Fibroblast of upper back skin (primary cell): Measurements from ENCODE around the gene ANP32D.
"Not testable (repeated sequence)": the region's sequence is repeated elsewhere in the genome, so short reads cannot be mapped to it uniquely, and the experiment has no call there.

Experiments used
- DNase-seq: peaks from one replicate; pipeline ENCODE4 v3.0.0-alpha.2; 2013

The ANP32D gene

DNA sequence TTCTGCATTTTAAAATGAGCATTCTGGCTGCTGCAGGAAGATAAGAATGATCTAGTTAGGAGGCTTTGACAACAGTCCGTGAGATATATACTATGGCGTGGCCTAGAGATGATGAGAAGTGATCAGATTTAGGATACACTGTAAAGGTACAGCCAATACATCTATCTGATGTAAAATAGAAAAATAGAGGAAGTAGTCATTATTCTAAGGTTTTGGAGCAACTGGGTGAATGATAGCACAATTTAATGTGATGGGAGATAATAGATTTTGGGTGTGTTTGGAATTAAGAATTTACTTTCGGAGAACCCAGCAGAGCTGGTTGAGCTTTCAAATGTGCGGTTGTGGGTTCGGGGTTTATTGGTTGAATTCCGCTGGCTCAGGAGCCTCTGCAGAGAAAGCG lies at the start of gene ANP32D:
ANP32D (plus strand) TSS at position 301 of the 400 bp plus-strand sequence. CDS start 106 bp downstream, outside the sequence.
- DNase-seq: no peak

DNA sequence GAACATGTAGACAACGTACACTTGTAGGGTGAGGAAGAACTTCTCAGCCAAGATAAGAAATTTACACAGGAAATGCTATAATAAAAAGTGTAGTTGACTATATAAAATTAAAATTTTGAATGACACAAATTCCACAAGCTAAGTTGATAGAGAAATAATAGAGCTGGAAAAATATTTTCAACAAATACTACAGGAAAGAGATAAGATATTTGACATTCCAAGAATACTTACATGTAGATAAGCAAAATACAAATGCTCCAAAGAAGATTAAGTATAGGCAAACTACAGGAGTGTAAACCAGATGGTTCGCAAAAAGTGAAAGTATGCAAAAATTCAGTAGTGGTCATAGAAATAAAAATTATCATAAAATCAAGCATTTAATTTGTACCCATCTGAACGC lies 49.2 kb upstream of the ANP32D start:
- no peak for DNase-seq

DNA sequence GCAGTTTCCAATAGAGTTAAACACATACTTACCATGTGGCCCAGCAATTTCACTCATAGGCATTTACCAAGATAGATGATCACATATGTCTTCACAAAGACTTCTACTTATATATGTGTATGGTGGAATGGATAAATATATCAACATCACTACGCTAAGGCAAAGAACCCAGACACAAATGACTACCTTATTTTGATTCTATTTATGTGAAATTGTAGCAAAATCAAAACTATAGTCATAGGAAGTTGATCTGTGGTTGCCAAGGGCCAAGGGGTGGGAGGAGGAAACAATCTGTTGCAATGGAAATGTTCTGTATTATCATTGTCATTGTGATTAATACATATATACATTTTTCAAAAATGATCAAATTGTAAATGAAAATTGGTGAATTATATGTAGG lies 47.7 kb upstream of the ANP32D start:
- DNase-seq: no peak

DNA sequence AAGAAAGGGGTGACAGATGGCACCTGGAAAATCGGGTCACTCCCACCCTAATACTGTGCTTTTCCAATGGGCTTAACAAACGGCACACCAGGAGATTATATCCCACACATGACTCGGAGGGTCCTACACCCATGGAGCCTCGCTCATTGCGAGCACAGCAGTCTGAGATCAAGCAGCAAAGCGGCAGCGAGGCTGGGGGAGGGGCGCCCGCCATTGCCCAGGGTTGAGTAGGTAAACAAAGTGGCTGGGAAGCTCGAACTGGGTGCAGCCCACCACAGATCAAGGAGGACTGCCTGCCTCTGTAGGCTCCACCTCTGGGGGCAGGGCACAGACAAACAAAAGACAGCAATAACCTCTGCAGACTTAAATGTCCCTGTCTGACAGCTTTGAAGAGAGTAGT lies 38.3 kb upstream of the ANP32D start:
- DNase-seq: not testable (repeated sequence)

DNA sequence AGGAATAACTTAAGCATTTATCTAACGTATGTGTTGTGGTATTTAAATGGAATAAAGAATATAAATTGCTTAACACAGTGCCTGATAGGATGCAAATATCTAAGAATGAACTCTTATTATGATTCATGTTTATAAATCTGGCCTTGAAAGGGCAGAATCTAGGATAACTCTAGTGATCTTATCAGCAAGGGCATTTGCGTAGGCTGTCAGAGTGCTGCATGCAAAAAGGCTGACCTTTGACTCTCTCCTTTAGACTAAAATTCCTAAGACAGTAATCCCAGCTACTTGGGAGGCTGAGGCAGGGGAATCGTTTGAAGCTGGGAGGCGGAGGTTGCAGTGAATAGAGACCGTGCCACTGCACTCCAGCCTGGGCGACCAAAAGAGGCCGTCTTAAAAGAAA lies 31.3 kb upstream of the ANP32D start:
- no peak for DNase-seq

DNA sequence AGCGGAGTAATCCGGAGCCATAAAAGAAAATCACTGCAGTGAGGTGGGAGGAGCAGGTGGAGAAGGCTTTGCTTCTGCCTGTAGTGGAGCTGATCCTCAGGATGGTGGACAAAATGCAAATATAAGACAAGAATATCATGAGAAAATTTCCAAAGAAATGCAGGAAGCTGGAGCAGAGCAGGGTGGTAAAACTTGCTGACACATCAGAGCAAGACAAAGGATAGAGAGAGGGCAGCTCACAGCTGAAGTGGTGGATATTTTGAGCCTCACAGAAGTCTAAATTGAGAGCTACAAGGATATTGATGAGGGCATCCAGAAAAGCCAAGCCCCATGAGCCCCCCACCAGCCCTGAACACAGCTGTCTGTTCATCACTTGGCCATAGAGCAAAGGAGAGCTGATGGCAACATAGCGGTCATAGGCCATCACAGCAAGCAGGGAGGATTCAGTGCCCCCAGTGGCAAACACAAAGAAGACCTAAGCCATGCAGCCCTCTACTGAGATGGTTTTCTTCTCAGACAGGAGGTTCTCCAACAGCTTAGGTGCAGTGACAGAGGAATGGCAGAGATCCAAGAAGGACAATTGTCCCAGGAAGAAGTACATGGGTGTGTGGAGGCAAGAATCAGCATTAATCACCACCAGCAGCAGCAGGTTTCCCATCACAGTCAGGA lies 30.0 kb upstream of the ANP32D start:
- DNase-seq: no peak

DNA sequence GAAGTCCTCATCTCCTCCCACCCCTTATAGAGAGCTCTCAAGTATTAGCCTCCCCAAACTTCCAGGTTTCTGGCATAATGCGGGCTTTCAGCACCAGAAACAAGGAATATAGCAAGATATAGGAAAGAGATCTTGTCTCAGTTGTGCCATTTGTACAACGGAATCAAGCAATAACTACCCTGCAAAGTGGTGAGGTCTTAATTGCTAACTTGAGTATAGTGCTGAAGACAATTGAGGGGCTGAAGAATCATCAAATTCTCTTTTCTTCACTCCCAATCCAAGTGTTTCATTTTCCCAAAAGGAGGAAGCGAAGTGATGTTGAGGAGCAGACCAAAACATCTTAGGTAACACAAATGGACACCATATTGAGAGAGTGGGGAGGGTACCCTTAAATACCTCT lies 26.8 kb upstream of the ANP32D start:
- DNase-seq: no peak

DNA sequence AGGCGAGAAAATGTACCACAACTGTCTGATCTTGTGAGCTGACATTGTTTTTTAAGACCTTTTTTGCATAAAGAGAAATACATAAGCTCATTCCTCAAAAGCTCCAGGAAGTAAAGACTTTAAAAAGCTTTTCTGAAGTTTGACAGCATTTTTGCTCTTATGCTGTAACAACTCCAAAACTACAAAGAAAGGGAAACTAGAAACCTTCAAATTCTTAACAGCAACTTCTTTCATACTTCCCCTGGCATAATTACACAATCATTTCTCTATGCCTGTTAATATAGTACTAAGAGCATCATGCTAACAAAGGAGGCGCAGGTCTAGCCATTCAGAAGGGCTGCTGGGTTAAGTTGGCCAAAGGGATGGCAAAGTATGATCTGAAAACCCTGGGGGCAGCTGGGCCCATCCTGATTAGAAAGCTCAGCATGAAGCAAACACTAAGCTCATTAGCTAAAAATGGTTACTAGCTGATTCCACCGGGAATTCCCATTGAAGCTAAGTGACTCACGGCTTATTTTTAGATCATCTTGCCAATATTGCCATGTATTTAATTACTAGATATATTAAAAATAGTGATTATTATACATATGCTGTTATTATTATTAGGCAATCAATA lies 26.1 kb upstream of the ANP32D start:
- no peak for DNase-seq

DNA sequence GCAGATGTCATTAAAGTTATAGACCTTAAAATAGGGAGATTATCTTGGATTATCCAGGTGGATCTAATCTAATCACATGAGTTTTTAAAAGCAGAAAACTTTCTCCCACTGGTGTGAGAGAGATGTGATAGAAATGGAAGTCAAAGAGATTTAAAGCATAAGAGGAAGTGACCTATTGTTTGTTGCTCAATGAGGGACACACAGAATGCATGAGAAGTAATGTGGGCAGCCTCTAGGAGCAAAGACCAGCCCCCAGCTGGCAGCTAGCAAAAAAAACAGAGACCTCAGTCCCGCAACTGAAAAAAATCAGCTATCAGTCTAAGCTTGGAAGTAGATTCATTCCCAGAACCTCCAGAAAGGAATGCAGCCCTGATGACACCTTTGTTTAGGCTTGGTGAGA lies 24.6 kb upstream of the ANP32D start:
- DNase-seq: no peak

DNA sequence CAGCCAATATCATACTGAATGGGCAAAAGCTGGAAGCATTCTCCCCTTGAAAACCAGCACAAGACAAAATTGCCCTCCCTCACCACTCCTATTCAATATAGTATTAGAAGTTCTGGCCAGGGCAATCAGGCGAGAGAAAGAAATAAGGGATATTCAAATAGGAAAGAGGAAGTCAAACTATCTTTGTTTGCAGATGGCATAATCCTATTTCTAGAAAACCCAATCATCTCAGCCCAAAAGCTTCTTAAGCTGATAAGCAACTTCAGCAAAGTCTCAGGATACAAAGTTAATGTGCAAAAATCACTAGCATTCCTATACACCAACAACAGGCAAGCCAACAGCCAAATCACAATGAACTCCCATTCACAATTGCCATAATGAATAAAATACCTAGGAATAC lies 21.0 kb upstream of the ANP32D start:
- no peak for DNase-seq

DNA sequence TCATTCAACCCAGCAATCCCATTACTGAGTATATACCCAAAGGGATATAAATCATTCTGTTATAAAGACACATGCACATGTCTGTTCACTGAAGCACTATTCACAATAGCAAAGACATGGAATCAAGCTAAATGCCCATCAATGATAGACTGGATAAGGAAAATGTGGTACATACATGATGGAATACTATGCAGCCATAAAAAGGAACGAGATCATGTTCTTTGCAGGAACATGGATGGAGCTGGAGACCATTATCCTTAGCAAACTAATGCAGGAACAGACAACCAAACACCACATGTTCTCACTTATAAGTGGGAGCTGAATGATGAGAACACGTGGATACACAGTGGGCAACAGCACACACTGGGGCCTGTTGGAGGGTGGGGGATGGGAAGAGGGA lies 19.4 kb upstream of the ANP32D start:
- not testable (repeated sequence) for DNase-seq

DNA sequence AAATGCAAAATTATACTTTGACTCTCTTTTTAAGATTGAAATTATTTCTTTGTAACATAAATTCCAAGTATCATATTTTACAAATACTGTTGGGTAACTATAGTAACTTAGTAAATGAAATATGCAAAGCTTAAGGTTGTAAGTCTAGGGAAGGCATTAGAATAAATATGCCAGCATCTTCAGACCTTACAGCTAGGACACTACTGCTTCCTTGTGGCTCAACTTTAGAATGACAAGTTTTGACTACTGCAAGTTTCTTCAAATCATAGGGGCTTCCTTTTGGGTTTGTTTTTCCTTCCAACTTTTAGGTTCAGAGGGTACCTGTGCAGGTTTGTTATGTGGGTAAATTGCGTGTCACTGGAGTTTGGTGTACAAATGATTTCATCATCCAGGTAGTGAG lies 17.7 kb upstream of the ANP32D start:
- peak; percentile 2 for DNase-seq

DNA sequence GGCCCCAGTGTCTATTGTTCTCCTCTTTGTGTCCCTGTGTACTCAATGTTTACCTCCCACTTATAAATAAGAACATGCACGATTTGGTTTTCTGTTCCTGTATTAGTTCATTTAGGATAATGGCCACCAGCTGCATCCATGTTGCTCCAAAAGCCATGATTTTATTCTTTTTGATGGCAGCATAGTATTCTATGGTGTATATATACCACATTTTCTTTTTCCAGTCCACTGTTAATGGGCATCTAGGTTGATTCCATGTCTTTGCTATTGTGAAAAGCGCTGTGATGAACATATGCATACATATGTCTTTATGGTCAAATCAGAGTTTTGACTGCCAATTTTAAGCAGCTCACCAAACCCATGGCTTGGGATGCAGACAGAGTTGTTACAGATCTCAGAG lies 17.2 kb upstream of the ANP32D start:
- DNase-seq: no peak

DNA sequence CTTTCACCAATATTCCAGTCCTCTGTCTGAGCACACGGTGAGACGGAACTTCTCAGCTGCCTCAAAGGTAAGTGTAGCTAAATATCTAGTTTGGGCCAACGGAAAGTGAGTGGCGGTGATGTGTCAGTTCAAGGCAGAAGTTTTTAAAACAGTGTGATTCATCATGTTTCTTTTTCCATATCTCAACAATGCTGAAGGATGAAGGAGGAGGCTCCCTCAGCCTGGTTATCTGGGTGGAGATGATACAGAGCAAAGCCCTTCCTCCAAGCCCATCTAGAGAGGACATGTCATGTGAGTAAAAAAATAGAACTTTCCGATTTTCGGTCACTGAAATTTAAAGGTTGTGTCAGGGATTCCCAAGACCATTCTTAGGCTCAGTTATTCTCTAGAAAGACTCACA lies 13.1 kb upstream of the ANP32D start:
- no peak for DNase-seq

DNA sequence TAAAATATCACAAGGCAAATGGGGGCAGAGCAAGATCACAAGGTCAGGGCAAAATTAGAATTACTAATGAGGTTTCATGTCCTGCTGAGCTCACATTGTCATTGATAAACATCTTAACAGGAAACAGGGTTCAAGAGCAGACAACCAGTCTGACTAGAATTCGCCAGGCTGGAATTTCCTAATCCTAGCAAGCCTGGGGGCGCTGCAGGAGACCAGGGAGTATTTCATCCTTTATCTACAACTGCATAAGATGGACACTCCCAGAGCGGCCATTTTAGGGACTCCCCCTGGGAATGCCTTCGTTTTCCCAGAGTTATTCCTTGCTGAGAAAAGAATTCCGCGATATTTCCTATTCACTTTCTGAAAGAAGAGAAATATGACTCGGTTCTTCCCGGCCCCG lies 3.3 kb upstream of the ANP32D start:
- DNase-seq: not testable (repeated sequence)

DNA sequence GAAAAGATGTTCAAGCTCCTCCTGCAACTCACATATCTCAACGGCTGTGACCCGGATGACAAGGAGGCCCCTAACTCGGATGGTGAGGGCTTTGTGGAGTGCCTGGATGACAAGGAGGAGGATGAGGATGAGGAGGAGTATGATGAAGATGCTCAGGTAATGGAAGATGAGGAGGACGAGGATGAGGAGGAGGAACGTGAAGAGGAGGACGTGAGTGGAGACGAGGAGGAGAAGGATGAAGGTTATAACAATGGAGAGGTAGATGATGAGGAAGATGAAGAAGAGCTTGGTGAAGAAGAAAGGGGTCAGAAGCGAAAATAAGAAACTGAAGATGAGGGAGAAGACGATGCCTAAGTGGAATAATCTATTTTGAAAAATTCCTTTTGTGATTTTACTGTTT lies 702 bp downstream of the ANP32D start:
- no peak for DNase-seq

DNA sequence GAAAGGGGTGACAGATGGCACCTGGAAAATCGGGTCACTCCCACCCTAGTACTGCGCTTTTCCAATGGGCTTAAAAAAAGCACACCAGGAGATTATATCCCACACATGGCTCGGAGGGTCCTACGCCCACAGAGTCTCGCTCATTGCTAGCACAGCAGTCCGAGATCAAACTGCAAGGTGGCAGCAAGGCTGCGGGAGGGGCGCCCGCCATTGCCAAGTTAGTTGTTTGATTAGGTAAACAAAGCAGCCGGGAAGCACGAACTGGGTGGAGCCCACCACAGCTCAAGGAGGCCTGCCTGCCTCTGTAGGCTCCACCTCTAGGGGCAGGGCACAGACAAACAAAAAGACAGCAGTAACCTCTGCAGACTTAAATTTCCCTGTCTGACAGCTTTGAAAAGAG lies 2.1 kb downstream of the ANP32D start:
- not testable (repeated sequence) for DNase-seq

DNA sequence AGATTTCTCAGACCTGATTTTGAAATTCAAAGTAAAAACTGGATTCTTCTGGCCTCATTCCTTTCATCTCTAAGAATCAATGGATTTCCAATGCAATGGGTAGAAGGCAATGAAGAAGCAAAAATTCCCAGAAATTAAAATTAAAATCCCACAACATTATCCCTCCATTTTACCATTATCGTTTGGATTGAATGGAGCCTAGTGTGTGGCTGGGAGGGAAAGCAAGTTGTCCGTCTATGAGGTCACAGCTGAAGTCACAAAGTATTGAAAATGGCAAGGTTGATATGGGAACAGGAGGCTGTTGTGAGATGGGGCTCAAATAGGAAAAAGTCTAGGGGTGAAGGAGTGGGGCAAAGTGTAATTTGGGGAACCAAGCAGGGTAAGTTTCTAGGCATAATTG lies 9.8 kb downstream of the ANP32D start, which contains the start of gene C12orf54:
C12orf54 (plus strand) TSS at position 301 of the 400 bp plus-strand sequence. CDS start 799 bp downstream, outside the sequence.
- no peak for DNase-seq

DNA sequence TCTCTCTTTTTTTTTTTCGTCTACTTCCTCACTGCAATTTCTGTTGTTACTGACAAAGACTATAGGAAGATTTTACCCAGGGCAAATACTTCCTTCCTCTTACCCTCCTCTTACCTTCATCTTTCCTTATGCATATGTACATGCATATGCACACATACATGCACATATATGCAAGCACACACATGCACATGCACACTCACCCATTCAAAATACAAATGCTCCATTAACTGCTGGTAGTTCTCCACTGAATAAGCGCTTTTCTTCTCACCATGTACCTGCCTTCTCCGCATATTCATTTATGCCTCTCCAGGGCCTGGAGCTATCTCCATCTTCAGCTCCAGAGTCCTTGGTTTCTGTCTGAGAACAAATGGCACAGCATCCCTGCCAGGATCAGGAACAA lies 10.6 kb downstream of the ANP32D start:
- no peak for DNase-seq

DNA sequence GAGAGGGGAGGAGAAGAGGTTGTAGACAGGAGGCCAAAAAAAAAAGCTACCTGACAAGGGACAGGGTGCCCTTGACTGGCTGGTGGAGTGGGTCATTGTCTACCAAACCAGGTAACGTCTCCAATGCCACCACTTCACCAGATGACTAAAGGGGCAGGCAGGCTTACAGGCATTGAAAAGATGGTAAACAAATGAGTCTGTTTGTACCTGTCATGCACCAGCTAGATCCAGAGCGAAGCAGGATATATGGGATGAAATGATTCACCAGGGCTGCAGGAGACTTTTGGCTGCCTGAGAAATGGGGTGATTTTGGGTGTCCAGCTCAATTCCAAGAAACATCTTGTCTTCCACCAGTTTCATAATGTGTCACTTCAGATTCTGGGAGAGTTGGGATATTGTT lies 13.9 kb downstream of the ANP32D start:
- no peak for DNase-seq

DNA sequence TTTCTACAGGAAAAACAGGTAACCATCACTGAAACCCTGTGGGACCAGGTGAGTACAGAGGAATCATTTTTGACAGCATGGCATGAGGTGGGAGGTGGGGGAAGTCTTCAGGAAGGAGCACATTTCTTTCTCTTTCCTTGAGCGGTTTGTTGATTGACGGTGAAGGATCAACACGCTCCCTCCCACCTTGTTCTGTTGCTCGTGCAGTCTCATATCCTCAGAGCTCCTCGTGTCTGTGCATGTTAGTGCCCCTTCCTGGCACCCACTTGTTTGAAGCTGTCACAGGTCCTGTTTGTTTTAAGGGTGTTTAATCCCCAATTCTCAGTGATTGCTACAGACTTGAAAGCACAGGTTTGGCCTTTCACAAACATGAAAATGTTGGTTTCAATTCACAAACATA lies 14.3 kb downstream of the ANP32D start:
- DNase-seq: no peak

DNA sequence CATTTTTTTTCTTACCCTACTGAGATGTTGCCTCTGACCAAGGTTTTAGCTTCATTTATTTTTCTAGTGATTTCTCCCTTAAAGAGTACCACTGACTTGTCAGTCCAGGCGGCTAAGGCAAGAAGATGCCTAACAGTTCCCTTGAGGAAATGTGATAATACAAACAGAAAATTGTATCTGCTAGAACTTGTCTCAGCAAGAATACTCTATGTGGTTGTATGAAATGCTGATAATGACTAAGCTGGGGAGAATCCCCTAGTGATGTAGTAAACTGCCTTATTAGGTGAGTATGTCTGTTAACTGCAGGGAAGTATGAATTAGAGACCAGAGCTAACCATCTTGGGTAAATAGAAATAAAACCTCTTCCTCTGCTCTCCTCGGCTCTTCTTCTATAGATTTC lies 16.7 kb downstream of the ANP32D start:
- DNase-seq: peak; percentile 35

DNA sequence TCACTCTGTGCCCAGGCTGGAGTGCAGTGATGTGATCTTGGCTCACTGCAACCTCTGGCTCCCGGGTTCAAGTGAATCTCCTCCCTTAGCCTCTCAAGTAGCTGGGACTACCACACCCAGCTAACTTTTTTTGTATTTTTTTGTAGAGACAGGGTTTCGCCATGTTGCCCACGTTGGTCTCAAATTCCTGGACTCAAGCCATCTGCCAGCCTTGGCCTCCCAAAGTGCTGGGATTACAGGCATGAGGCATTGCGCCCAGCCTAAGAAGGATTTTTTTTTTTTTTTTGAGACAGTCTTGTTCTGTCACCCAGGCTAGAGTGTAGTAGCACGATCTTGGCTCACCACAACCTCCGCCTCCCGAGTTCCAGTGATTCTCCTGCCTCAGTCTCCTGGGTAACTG lies 17.1 kb downstream of the ANP32D start:
- DNase-seq: not testable (repeated sequence)

DNA sequence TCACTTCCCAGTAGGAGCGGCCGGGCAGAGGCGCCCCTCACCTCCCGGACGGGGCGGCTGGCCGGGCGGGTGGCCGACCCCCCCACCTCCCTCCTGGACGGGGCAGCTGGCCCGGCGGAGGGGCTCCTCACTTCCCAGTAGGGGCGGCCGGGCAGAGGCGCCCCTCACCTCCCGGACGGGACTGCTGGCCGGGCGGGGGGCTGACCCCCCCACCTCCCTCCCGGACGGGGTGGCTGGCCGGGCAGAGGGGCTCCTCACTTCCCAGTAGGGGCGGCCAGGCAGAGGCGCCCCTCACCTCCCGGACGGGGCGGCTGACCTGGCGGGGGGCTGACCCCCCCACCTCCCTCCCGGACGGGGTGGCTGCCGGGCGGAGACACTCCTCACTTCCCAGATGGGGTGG lies 27.9 kb downstream of the ANP32D start:
- not testable (repeated sequence) for DNase-seq

DNA sequence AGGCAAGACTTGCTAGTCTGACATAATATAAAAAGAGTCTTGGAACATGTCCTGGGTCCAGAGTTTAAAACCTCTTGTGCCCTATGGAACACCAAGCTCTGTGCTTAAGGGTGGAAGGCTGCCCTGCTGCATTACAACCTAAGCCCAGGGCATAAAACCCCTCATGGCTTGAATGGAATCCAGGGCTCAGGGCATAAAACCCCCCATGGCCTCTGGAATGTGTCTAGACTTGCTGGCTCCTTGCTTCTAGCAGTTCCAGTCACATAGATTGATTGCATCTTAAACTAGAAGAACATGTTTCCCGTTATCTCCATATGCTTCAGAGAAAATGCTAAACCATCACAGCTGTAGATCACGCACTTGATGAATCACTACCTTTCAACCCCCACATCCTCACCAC lies 34.5 kb downstream of the ANP32D start:
- DNase-seq: not testable (repeated sequence)
